Keratinocyte (primary cell): ENCODE data around the gene BORCS5.

Source experiments
- CTCF ChIP-seq, 3 experiments: IDR thresholded peaks in 1 of 3; conservative IDR thresholded peaks in 1 of 3; optimal IDR thresholded peaks in 1 of 3; 2 replicates in 2 of 3; 3 replicates in 1 of 3; pipeline versions ENCODE3 to v1.5.1; 2011; ENCODE audit warnings: low read length in 3 of 3, mild to moderate bottlenecking in 3 of 3, moderate library complexity in 2 of 3, control low read depth in 1 of 3, inconsistent platforms in 1 of 3; ENCODE audit not compliant: insufficient read depth in 2 of 3; ENCODE audit errors: extremely low read depth in 1 of 3
- EZH2 ChIP-seq: IDR thresholded peaks from one replicate; pipeline ENCODE4 v1.6.1; 2012; ENCODE audit warnings: inconsistent platforms, mild to moderate bottlenecking, low read length, moderate library complexity

- TF ChIP-seq CTCF (optimal IDR thresholded peaks at IDR 0.05 in 1 of 3, IDR thresholded peaks at IDR 0.05 in 1 of 3, conservative IDR thresholded peaks at IDR 0.05 in 1 of 3; ENCODE audit: extremely low read depth in 1 of 3, insufficient read depth in 2 of 3, low read length in 3 of 3) (no peak), EZH2 (no peak)
Measured at GRCh38 chr12:12367482-12367998, 10.7 kb downstream of the BORCS5 start.
